ENCODE results near the gene COL18A1.

GRCh38 chr21:45356653-45357435 lies 48.1 kb upstream of the COL18A1 start:
- TF ChIP-seq POLR2A (IDR thresholded peaks at IDR 0.05) (no peak), CTCF (IDR thresholded peaks at IDR 0.05 in 8 of 11, conservative IDR thresholded peaks at IDR 0.05 in 3 of 11) (no peak), POLR2AphosphoS5 (IDR thresholded peaks at IDR 0.05) (no peak)

All from spleen (tissue), 7 donors.